CD4-positive, CD25-positive, alpha-beta regulatory T cell (primary cell): ENCODE data around the gene PAPPA. TPM values are rescaled to one million over a fixed set of nuclear protein-coding genes. Genes with fewer than 3 reads are reported as not detected.

Source experiments
- ATAC-seq, 2 donors: fragments of 150-1000 bp; cut with Tn5 transposase; one replicate each; pipeline ENCODE4 v1.10.0; 2021; ENCODE audit warnings: low read depth in 2 of 2, moderate number of reproducible peaks in 2 of 2, moderate library complexity in 1 of 2
- DNase-seq, 3 donors: peaks; one replicate each; pipeline versions ENCODE4 v3.0.0 to v3.0.0-alpha.2; 2012 to 2022; ENCODE audit warnings: mixed read lengths in 1 of 3
- H3K27ac ChIP-seq: one replicate; pipeline ENCODE4 v1.7.0; 2013; ENCODE audit warnings: mild to moderate bottlenecking, low read length; ENCODE audit not compliant: insufficient read depth, poor library complexity, severe bottlenecking
- H3K27me3 ChIP-seq: one replicate; pipeline ENCODE4 v1.7.0; 2013; ENCODE audit warnings: low read length; ENCODE audit not compliant: control insufficient read depth, insufficient read depth
- H3K36me3 ChIP-seq: one replicate; pipeline ENCODE4 v1.7.0; 2013; ENCODE audit warnings: mild to moderate bottlenecking, low read length, moderate library complexity; ENCODE audit not compliant: control insufficient read depth, insufficient read depth
- H3K4me1 ChIP-seq: 2 replicates; pipeline ENCODE4 v1.7.0; 2013; ENCODE audit warnings: mild to moderate bottlenecking, low read length; ENCODE audit not compliant: insufficient read depth, control insufficient read depth, poor library complexity, severe bottlenecking
- H3K4me3 ChIP-seq: one replicate; pipeline ENCODE4 v1.7.0; 2013; ENCODE audit warnings: low read depth, mild to moderate bottlenecking, low read length, moderate library complexity
- H3K9me3 ChIP-seq, 2 experiments: 1 replicate in 1 of 2; 2 replicates in 1 of 2; pipeline ENCODE4 v1.7.0; 2013; ENCODE audit warnings: low read length in 2 of 2, mild to moderate bottlenecking in 1 of 2, moderate library complexity in 1 of 2; ENCODE audit not compliant: control insufficient read depth in 2 of 2
- H3K27ac Mint-ChIP-seq, 3 donors: one replicate each; pipeline ENCODE4 v1.8.0; 2020 to 2022; ENCODE audit warnings: mild to moderate bottlenecking in 3 of 3, mixed read lengths in 3 of 3, moderate library complexity in 2 of 3
- H3K27me3 Mint-ChIP-seq: one replicate; pipeline ENCODE4 v1.8.0; 2022; ENCODE audit warnings: mild to moderate bottlenecking, mixed read lengths
- H3K36me3 Mint-ChIP-seq: one replicate; pipeline ENCODE4 v1.8.0; 2020; ENCODE audit warnings: mixed read lengths
- H3K4me1 Mint-ChIP-seq, 4 donors: one replicate each; pipeline ENCODE4 v1.8.0; 2020 to 2022; ENCODE audit warnings: mixed read lengths in 4 of 4, mild to moderate bottlenecking in 1 of 4
- H3K4me3 Mint-ChIP-seq, 4 donors: one replicate each; pipeline ENCODE4 v1.8.0; 2020 to 2022; ENCODE audit warnings: mild to moderate bottlenecking in 4 of 4, mixed read lengths in 4 of 4, moderate library complexity in 3 of 4
- H3K9me3 Mint-ChIP-seq, 7 donors: one replicate each; pipeline ENCODE4 v1.8.0; 2020 to 2022; ENCODE audit warnings: mixed read lengths in 7 of 7, mild to moderate bottlenecking in 3 of 7, moderate library complexity in 2 of 7
- polyA plus RNA-seq, 4 donors: library from polyadenylated mRNA; unstranded; fragments of 300-500 nt; fragmentation: Illumina TruSeq; gene quantifications; one replicate each; pipeline ENCODE4 v1.2.3, GENCODE V29; 2021
- total RNA-seq: library from RNA; stranded (reverse); gene quantifications from one replicate; pipeline ENCODE4 v1.2.3, GENCODE V29; 2022

Gene PAPPA
- total and polyA plus RNA-seq, 5 donors from 2014 or later = 0.01 to 0.42 (median 0.09) TPM; not detected in 1

DNA sequence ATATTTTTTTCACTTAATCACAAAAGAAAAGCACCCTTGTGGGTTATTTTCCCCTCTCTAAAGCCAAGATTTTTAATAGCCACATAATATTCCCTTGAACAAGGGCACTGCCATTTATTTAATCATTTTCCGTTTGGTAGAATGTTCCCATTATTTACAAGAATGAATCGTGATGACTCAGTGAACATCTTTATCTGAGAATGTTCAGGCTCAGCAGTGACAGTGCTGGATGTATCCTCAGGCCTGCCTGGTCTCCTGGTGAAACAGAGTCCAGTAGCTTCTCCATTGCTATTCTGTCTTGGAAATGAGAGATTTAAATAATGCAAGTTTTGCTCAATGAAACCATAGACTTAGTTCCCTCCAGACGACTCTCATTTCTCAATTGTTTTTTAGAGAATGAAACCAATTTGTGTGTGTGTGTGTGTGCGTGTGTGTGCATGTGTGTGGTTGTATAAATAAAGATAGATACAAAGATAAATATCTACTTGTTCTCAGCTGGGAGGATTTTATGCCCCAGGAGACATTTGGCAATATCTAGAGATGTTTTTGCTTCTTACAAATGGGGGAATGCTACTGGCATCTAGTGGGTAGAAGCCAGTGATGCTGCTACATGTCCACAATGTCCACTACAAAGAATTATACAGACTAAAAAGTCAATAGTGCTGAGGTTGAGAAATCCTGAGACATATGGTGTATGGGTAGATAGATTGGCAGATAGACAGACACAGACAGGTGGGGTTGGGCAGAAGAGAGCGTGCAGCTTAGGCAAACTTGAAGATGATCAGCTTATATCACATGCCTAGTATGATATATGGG is 55.0 kb downstream of the PAPPA start:
- peaks cover 0 to 9% (median 0%) of the 10 kb centered on the region in 7 donors for H3K9me3 Mint-ChIP-seq
- Histone ChIP-seq H3K27ac (no peak overlapping the region), H3K4me3 (no peak overlapping the region), H3K4me1 (no peaks in the 10 kb centered on the region), H3K27me3 (no peaks in the 10 kb centered on the region), H3K36me3 (no peaks in the 10 kb centered on the region), H3K9me3 (no peaks in the 10 kb centered on the region)
- H3K27ac Mint-ChIP-seq = no peak overlapping the region
- H3K4me1 Mint-ChIP-seq = no peaks in the 10 kb centered on the region
- DNase-seq = no peak
- H3K36me3 Mint-ChIP-seq = no peaks in the 10 kb centered on the region
- no peaks in the 10 kb centered on the region for H3K27me3 Mint-ChIP-seq
- no peak overlapping the region for H3K4me3 Mint-ChIP-seq
- ATAC-seq = no peak

DNA sequence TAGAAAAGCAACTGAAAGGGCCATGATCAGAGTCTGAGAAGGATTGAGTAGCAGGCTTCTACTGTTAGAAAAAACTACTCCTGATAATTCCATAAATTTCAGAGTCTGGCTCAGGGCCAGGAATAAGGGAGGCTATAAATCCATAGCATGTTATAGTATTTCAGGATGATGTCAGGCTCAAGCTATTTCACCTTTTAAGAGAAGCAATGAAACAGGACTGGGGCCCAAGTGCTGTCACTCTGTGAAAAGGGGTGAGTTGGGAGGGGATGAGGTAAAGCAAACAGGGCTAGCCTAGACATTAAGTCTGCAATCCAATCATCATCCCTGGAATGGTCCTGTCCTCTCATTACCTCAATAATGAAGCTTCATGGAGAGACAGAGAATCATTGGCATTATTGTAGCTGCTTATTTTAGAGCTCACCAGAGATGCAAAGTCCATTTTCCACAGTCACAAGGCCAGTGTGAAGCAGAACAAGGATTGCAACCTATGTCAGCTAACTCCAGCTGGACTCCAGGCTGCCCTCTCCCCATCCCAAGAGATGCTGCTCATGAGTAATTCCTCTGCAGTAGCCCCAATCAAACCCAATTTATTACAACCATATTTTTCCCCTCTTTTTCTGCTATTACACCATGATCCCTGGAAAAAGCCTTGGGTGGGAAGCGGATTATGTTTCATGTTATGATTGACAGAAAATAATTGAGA is 56.0 kb downstream of the PAPPA start:
- Histone ChIP-seq H3K4me1 (no peaks in the 10 kb centered on the region), H3K27me3 (no peaks in the 10 kb centered on the region), H3K9me3 (no peaks in the 10 kb centered on the region), H3K4me3 (no peak overlapping the region), H3K36me3 (no peaks in the 10 kb centered on the region), H3K27ac (no peak overlapping the region)
- H3K36me3 Mint-ChIP-seq = no peaks in the 10 kb centered on the region
- H3K4me1 Mint-ChIP-seq = no peaks in the 10 kb centered on the region
- H3K4me3 Mint-ChIP-seq = no peak overlapping the region
- no peaks in the 10 kb centered on the region for H3K27me3 Mint-ChIP-seq
- peaks cover 0 to 9% (median 0%) of the 10 kb centered on the region in 7 donors for H3K9me3 Mint-ChIP-seq
- H3K27ac Mint-ChIP-seq = no peak overlapping the region
- ATAC-seq = no peak
- DNase-seq = no peak

- no peak overlapping the region for H3K27ac Mint-ChIP-seq
- H3K4me1 Mint-ChIP-seq = no peaks in the 10 kb centered on the region
- Histone ChIP-seq H3K27ac (no peak overlapping the region), H3K9me3 (no peaks in the 10 kb centered on the region), H3K27me3 (no peaks in the 10 kb centered on the region), H3K4me1 (no peaks in the 10 kb centered on the region), H3K36me3 (no peaks in the 10 kb centered on the region), H3K4me3 (no peak overlapping the region)
- H3K9me3 Mint-ChIP-seq = peaks cover 0 to 4% (median 2%) of the 10 kb centered on the region in 7 donors
- no peak overlapping the region for H3K4me3 Mint-ChIP-seq
- DNase-seq = no peak
- no peaks in the 10 kb centered on the region for H3K27me3 Mint-ChIP-seq
- no peaks in the 10 kb centered on the region for H3K36me3 Mint-ChIP-seq
- ATAC-seq = no peak
These were observed 59.5 kb downstream of the PAPPA start for GRCh38 chr9:116212986-116213692.

DNA sequence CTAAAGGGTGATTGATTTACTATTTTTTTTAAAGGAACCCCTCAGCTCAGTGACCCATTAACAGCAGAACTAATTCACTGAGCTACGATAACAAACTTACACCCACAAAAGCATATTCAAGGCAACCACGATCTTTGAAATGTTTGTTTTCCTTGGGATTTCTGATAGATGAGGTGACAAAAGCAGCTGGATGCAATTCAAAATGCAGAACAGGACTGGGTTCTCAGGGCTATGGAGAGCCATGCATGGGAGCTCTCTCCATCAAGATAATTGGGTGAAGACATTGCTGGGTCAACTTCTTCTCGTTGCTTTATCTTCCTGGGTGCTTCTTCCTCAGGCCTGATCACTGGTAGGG is 60.1 kb downstream of the PAPPA start:
- peaks cover 0 to 4% (median 0%) of the 10 kb centered on the region in 7 donors for H3K9me3 Mint-ChIP-seq
- Histone ChIP-seq H3K27ac (no peak overlapping the region), H3K27me3 (no peaks in the 10 kb centered on the region), H3K4me3 (no peak overlapping the region), H3K9me3 (no peaks in the 10 kb centered on the region), H3K36me3 (no peaks in the 10 kb centered on the region), H3K4me1 (no peaks in the 10 kb centered on the region)
- DNase-seq = no peak
- H3K4me3 Mint-ChIP-seq = no peak overlapping the region
- no peaks in the 10 kb centered on the region for H3K36me3 Mint-ChIP-seq
- no peaks in the 10 kb centered on the region for H3K27me3 Mint-ChIP-seq
- no peak for ATAC-seq
- no peak overlapping the region for H3K27ac Mint-ChIP-seq
- H3K4me1 Mint-ChIP-seq = no peaks in the 10 kb centered on the region

DNA sequence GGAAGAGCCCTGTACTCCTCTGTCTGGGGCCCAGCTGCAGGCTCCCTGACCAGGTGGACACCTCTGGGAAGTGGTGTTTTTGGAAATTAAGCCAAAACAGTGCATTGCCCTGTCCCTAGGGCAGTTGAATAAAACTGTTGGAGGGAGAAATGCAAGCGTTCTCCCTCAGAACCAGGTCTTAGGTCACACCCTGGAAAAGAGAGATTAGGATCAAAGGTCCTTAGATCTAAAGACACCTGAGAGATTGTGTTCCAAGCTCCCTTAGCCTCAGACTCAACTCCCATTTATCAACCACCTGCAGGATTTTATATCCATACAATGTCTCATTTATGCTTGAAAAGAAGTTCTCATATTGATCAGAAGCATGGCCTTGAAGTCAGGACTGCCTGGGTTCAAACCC is 64.8 kb downstream of the PAPPA start:
- ATAC-seq (no peak), DNase-seq (no peak)
- Histone ChIP-seq H3K36me3 (no peaks in the 10 kb centered on the region), H3K9me3 (no peaks in the 10 kb centered on the region), H3K27ac (no peak overlapping the region), H3K4me1 (no peaks in the 10 kb centered on the region), H3K27me3 (no peaks in the 10 kb centered on the region), H3K4me3 (no peak overlapping the region)
- H3K9me3 Mint-ChIP-seq = peaks cover 0 to 8% (median 0%) of the 10 kb centered on the region in 7 donors
- no peaks in the 10 kb centered on the region for H3K4me1 Mint-ChIP-seq
- H3K36me3 Mint-ChIP-seq = no peaks in the 10 kb centered on the region
- no peak overlapping the region for H3K4me3 Mint-ChIP-seq
- H3K27me3 Mint-ChIP-seq = no peaks in the 10 kb centered on the region
- no peak overlapping the region for H3K27ac Mint-ChIP-seq

- H3K4me3 ChIP-seq = no peak overlapping the region
- Mint-ChIP-seq H3K9me3 (peaks cover 0 to 8% (median 0%) of the 10 kb centered on the region in 7 donors), H3K36me3 (no peaks in the 10 kb centered on the region), H3K4me1 (no peaks in the 10 kb centered on the region), H3K4me3 (no peak overlapping the region), H3K27ac (no peak overlapping the region), H3K27me3 (no peaks in the 10 kb centered on the region)
- no peaks in the 10 kb centered on the region for H3K9me3 ChIP-seq
- H3K27me3 ChIP-seq = no peaks in the 10 kb centered on the region
- ATAC-seq (no peak), DNase-seq (no peak)
- H3K27ac ChIP-seq = no peak overlapping the region
- H3K36me3 ChIP-seq = no peaks in the 10 kb centered on the region
- no peaks in the 10 kb centered on the region for H3K4me1 ChIP-seq
These were observed 66.1 kb downstream of the PAPPA start for GRCh38 chr9:116219686-116220085.

DNA sequence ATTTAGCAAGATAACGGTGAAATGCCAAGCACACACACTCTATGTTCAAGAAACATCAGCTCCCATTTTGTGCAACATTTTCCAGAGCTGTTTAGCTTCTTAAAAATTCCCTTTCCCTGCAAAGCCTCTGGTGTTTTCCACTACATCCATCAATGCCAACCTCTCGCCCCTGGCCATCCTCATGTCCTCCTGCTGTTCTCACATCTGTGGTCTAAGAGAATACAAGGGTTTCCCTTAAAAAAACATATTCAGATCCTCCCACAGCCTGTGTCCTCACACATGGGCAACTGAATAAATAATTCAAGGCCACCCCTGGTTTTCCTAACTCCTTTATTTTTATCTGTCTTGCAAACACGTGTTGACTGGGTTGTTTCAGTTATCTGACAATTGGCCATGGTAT is 70.3 kb downstream of the PAPPA start:
- H3K4me1 Mint-ChIP-seq = no peaks in the 10 kb centered on the region
- H3K27ac Mint-ChIP-seq = no peak overlapping the region
- no peaks in the 10 kb centered on the region for H3K27me3 ChIP-seq
- H3K36me3 Mint-ChIP-seq = no peaks in the 10 kb centered on the region
- no peaks in the 10 kb centered on the region for H3K4me1 ChIP-seq
- no peak for ATAC-seq
- H3K4me3 Mint-ChIP-seq = no peak overlapping the region
- no peaks in the 10 kb centered on the region for H3K27me3 Mint-ChIP-seq
- H3K9me3 Mint-ChIP-seq = peaks cover 0 to 6% (median 0%) of the 10 kb centered on the region in 7 donors
- H3K27ac ChIP-seq = no peak overlapping the region
- H3K36me3 ChIP-seq = no peaks in the 10 kb centered on the region
- H3K4me3 ChIP-seq = no peak overlapping the region
- H3K9me3 ChIP-seq = no peaks in the 10 kb centered on the region
- DNase-seq = no peak
